ENCODE data around the gene CNGA3.

- no peak for TF ChIP-seq BHLHE40 (IDR thresholded peaks at IDR 0.05; ENCODE audit: borderline replicate concordance in 1 of 2, low read depth in 2 of 2, low read length in 1 of 2)
- no peak for TF ChIP-seq POLR2A (IDR thresholded peaks at IDR 0.05; ENCODE audit: low read depth, low read length)
- no peak for TF ChIP-seq CTCF (IDR thresholded peaks at IDR 0.05 in 2 of 3, conservative IDR thresholded peaks at IDR 0.05 in 1 of 3; ENCODE audit: control insufficient read depth in 2 of 3, extremely low read depth in 1 of 3, insufficient read depth in 1 of 3, low read depth in 3 of 3, low read length in 3 of 3)
- no peak for TF ChIP-seq NBN (IDR thresholded peaks at IDR 0.05)
- no peak for TF ChIP-seq E2F8 (IDR thresholded peaks at IDR 0.05; ENCODE audit: low read depth, partially characterized antibody)
- TF ChIP-seq PKNOX1 (IDR thresholded peaks at IDR 0.05), result no peak
- no peak for TF ChIP-seq EZH2 (IDR thresholded peaks at IDR 0.05; ENCODE audit: borderline replicate concordance, control insufficient read depth, low read depth, low read length)
- no peak for TF ChIP-seq TARDBP (IDR thresholded peaks at IDR 0.05; ENCODE audit: borderline replicate concordance)
- TF ChIP-seq SIN3A (IDR thresholded peaks at IDR 0.05; ENCODE audit: low read depth, low read length), result no peak
- TF ChIP-seq NR2C1 (IDR thresholded peaks at IDR 0.05), result no peak
- TF ChIP-seq MYC (IDR thresholded peaks at IDR 0.05; ENCODE audit: insufficient read depth, insufficient read length, insufficient replicate concordance, low read length, severe bottlenecking), result no peak
- TF ChIP-seq IRF3 (IDR thresholded peaks at IDR 0.05), result no peak
- TF ChIP-seq POLR2AphosphoS5 (IDR thresholded peaks at IDR 0.05; ENCODE audit: low read length), result no peak
These were observed 4.2 kb downstream of the CNGA3 start for GRCh38 chr2:98350411-98350810.
